Body of pancreas (tissue), 4 donors: Measurements from ENCODE around the gene FGF12. TPM values are rescaled to one million over a fixed set of nuclear protein-coding genes. Genes with fewer than 3 reads are reported as not detected.

Experiments
- ATAC-seq: fragments of 150-250 bp; one replicate; pipeline ENCODE4 v1.9.1; 2016
- DNase-seq, 4 donors: peaks; one replicate each; pipeline ENCODE4 v3.0.0-alpha.2; 2019
- H3K27ac ChIP-seq, 4 donors: fragments of 200-600 bp; sonication (generic); 1 replicate in 3 of 4; 2 replicates in 1 of 4; pipeline versions ENCODE4 v1.5.1 to v1.6.1; 2016 to 2019; ENCODE audit warnings: mild to moderate bottlenecking in 1 of 4, mixed read lengths in 1 of 4, moderate library complexity in 1 of 4
- H3K27me3 ChIP-seq, 2 donors: fragments of 200-600 bp; sonication (generic); one replicate each; pipeline ENCODE4 v1.6.0; 2016; ENCODE audit warnings: mild to moderate bottlenecking in 1 of 2
- H3K36me3 ChIP-seq, 2 donors: fragments of 200-600 bp; sonication (generic); replicated peaks in 1 of 2; 2 replicates each; pipeline ENCODE4 v1.5.1; 2016; ENCODE audit warnings: low read depth in 2 of 2; ENCODE audit not compliant: insufficient read depth in 1 of 2
- H3K4me1 ChIP-seq: fragments of 200-600 bp; sonication (generic); one replicate; pipeline ENCODE4 v1.6.0; 2016
- H3K4me3 ChIP-seq, 2 donors: fragments of 200-600 bp; sonication (generic); 1 replicate in 1 of 2; 2 replicates in 1 of 2; pipeline ENCODE4 v1.5.1; 2016 to 2019
- H3K9me3 ChIP-seq, 3 donors: fragments of 200-600 bp; sonication (generic); 1 replicate in 2 of 3; 2 replicates in 1 of 3; pipeline ENCODE4 v1.5.1; 2016
- POLR2A ChIP-seq, 3 donors: fragments of 450-650 bp; IDR thresholded peaks; one replicate each; pipeline ENCODE4 v1.6.1; 2016; ENCODE audit warnings: antibody characterized with exemption in 3 of 3, mild to moderate bottlenecking in 2 of 3
- WGBS, 2 donors: methylation state at CpG; one replicate each; pipeline ENCODE4 v1.1.5; 2017; 5-methylcytosine and 5-hydroxymethylcytosine counted together
- intact Hi-C: fragments of 100-400 bp; cut with DNase I; formaldehyde crosslinking; loops from one replicate; pipeline ENCODE4 v1.15.1; 2023
- total RNA-seq, 2 donors: library from RNA; depleted of rRNA; stranded (reverse); fragments of >200 nt; gene quantifications; one replicate each; pipeline ENCODE4 v1.1.0, GENCODE V29; 2016
- TF ChIP-seq, protein P1 (sequence below), 7 experiments: fragments of 450-650 bp in 4 of 7; fragments of 200-600 bp in 3 of 7; sonication (generic) in 3 of 7; IDR thresholded peaks; one replicate each; pipeline ENCODE4 v1.5.1; 2016 to 2019; ENCODE audit warnings: antibody characterized with exemption in 7 of 7

The FGF12 gene
- total RNA-seq, 2 donors from 2014 or later = 0.99 to 2.3 TPM

DNA sequence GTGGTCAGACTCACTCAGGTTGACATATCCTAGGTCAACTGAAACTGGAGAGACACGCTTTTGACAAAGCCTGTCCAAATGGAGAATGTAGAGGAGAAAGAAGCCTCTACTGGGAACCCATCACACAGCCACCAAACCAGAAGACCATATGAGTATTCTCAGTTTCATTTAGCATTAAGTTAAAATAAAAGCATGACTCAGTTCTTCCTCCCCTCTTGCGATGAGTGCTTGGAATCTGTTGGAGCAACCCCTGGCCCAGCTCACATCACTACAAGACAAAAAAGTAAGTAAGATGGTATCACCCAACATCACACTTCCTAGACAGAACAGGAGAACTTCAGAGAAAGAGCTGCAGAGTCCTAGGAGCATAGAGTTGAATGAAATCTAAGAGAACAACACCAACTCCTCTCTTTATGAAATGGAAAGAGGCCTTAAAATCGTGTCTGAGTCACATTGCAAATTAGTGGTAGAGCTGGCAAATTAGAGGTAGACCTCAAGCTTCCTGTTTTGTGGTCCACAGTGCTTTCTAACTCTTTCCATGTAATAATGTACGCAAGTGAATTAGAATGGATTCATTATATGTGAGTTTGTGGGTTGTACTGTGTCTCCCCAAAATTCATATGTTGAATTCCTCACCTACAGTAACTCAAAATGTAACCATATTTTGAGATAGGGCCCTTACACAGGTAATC is 51.2 kb downstream of the FGF12 start:
- DNase-seq (no peak), ATAC-seq (no peak)
- H3K36me3 ChIP-seq = no peaks in the 10 kb centered on the region
- H3K4me3 ChIP-seq = no peak overlapping the region
- no peaks in the 10 kb centered on the region for H3K4me1 ChIP-seq
- intact Hi-C loops = no loop called here
- no peak overlapping the region for H3K27ac ChIP-seq
- TF ChIP-seq, protein P1, sequence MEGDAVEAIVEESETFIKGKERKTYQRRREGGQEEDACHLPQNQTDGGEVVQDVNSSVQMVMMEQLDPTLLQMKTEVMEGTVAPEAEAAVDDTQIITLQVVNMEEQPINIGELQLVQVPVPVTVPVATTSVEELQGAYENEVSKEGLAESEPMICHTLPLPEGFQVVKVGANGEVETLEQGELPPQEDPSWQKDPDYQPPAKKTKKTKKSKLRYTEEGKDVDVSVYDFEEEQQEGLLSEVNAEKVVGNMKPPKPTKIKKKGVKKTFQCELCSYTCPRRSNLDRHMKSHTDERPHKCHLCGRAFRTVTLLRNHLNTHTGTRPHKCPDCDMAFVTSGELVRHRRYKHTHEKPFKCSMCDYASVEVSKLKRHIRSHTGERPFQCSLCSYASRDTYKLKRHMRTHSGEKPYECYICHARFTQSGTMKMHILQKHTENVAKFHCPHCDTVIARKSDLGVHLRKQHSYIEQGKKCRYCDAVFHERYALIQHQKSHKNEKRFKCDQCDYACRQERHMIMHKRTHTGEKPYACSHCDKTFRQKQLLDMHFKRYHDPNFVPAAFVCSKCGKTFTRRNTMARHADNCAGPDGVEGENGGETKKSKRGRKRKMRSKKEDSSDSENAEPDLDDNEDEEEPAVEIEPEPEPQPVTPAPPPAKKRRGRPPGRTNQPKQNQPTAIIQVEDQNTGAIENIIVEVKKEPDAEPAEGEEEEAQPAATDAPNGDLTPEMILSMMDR (IDR thresholded peaks at IDR 0.05) = no peak
- TF ChIP-seq POLR2A (IDR thresholded peaks at IDR 0.05) = no peak
- H3K27me3 ChIP-seq = no peaks in the 10 kb centered on the region
- no peaks in the 10 kb centered on the region for H3K9me3 ChIP-seq
- WGBS, 2 donors = 44 to 68% methylated on average over 4 of the region's 4 CpGs

DNA sequence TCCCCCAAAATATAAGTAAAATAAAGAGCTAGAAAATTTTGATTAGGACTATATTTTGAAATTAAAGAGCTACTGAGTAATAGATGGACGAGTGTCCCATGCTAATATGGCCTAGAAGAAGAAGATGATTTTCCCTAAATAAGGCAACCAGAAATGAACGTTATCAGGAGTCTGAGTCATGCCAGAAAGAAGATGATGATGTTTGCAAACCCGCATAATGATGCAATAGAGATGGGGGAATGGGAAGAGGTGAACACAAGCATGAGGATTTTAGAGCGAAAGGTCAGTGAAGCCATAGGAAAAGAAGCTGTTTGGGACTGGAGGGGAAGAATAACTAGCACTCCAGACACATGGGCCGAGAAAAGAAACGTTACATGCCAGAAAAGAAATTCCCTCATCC is 71.7 kb downstream of the FGF12 start:
- Histone ChIP-seq H3K4me3 (no peak overlapping the region), H3K4me1 (no peaks in the 10 kb centered on the region), H3K9me3 (no peaks in the 10 kb centered on the region), H3K36me3 (no peaks in the 10 kb centered on the region), H3K27ac (no peak overlapping the region), H3K27me3 (no peaks in the 10 kb centered on the region)
- DNase-seq (no peak), ATAC-seq (no peak)
- TF ChIP-seq POLR2A (IDR thresholded peaks at IDR 0.05) = no peak
- TF ChIP-seq, protein P1 (IDR thresholded peaks at IDR 0.05) = no peak
- intact Hi-C loops = no loop called here
- 57 to 60% methylated on average over 6 of the region's 6 CpGs for WGBS, 2 donors

DNA sequence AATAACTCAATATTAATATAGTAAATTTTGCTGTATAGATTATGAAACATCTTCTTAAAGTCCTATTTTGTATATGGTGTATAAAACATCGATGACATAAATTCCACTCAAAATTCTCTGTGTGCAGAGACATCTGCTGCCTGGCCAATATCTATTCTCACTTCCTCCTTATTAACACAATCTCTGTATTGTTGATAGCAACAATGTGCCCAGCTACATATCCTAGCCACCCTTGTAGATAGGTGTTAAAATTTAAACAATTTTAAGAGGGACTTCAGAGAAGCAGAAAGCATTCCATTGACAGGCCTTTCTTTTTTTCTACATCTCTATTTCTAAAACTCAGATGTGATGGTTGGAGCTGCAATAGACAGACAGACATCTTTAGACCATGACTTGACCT is 72.3 kb downstream of the FGF12 start:
- ATAC-seq (no peak), DNase-seq (no peak)
- intact Hi-C loops = no loop called here
- Histone ChIP-seq H3K4me1 (no peaks in the 10 kb centered on the region), H3K36me3 (no peaks in the 10 kb centered on the region), H3K27ac (no peak overlapping the region), H3K9me3 (no peaks in the 10 kb centered on the region), H3K27me3 (no peaks in the 10 kb centered on the region), H3K4me3 (no peak overlapping the region)
- 73 to 79% methylated on average over 1 of the region's 1 CpG for WGBS, 2 donors
- TF ChIP-seq POLR2A (IDR thresholded peaks at IDR 0.05) = no peak
- TF ChIP-seq, protein P1 (IDR thresholded peaks at IDR 0.05) = no peak

DNA sequence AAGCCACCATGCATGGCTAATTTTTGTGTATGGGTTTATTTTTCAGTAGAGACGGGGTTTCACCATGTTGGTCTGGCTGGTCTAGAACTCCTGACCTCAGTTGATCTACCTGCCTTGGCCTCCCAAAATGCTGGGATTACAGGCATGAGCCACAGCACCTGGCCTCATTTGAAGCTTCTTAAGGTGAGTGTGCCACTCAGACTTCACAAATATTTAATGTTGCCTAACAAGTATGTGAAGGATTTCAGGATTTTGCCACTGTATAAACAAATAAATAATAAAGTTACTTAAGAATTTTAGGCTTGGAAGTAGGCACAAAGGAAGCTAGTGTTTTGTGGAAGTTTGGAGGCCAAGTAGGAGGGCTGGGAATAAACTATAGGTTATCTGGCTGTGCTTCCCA is 73.5 kb downstream of the FGF12 start:
- ATAC-seq = no peak
- no peaks in the 10 kb centered on the region for H3K9me3 ChIP-seq
- no peak for DNase-seq
- H3K27me3 ChIP-seq = no peaks in the 10 kb centered on the region
- H3K36me3 ChIP-seq = no peaks in the 10 kb centered on the region
- no peak overlapping the region for H3K4me3 ChIP-seq
- H3K27ac ChIP-seq = no peak overlapping the region
- WGBS, 2 donors = 57 to 73% methylated on average over 1 of the region's 1 CpG
- TF ChIP-seq, protein P1 (IDR thresholded peaks at IDR 0.05) = no peak
- no peak for TF ChIP-seq POLR2A (IDR thresholded peaks at IDR 0.05)
- intact Hi-C loops = no loop called here
- no peaks in the 10 kb centered on the region for H3K4me1 ChIP-seq

DNA sequence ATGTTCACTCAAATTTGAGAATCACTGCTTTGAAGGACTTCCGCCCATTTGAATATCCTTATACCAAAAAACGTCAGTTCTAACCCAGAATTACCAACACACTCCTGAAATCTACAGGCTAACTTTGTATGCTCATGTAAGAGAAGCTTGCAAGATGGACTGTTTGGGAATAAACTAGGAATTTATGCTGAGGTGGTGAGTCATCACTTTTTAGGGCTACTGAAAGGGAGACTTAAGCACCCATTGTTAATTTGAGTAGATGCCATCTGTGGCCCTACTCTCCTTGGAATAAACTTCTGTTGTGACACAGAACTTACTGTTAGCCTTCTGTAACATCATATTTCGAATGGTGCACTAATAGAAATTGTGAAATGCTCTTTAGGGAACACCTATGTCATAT is 74.6 kb downstream of the FGF12 start:
- WGBS, 2 donors = 41 to 57% methylated on average over 3 of the region's 3 CpGs
- no peak overlapping the region for H3K27ac ChIP-seq
- no peak for ATAC-seq
- no peak overlapping the region for H3K4me3 ChIP-seq
- no peak for DNase-seq
- TF ChIP-seq POLR2A (IDR thresholded peaks at IDR 0.05) = no peak
- TF ChIP-seq, protein P1 (IDR thresholded peaks at IDR 0.05) = no peak
- no peaks in the 10 kb centered on the region for H3K4me1 ChIP-seq
- H3K9me3 ChIP-seq = no peaks in the 10 kb centered on the region
- H3K27me3 ChIP-seq = no peaks in the 10 kb centered on the region
- intact Hi-C loops = no loop called here
- no peaks in the 10 kb centered on the region for H3K36me3 ChIP-seq
